Kidney (tissue), 14 donors: ENCODE measurements around the gene ATF3. TPM values are rescaled to one million over a fixed set of nuclear protein-coding genes. Genes with fewer than 3 reads are reported as not detected.

Experiments
- DNase-seq, 5 donors: peaks; one replicate each; pipeline ENCODE4 v3.0.0-alpha.2; 2013 to 2020
- FAIRE-seq: peaks from 2 replicates; lab custom pipeline; 2012; peaks lifted over from hg19 to GRCh38; lab: Jason Lieb, UNC
- H3K27ac ChIP-seq, 2 donors: one replicate each; pipeline ENCODE4 v1.7.0; 2013; ENCODE audit warnings: low read depth in 2 of 2, low read length in 2 of 2, inconsistent platforms in 1 of 2
- H3K27me3 ChIP-seq: one replicate; pipeline ENCODE4 v1.7.1; 2013; ENCODE audit warnings: low read length, inconsistent platforms; ENCODE audit not compliant: control insufficient read depth, insufficient read depth
- H3K36me3 ChIP-seq, 3 donors: one replicate each; pipeline versions ENCODE4 v1.7.0 to v1.7.1; 2013; ENCODE audit warnings: low read length in 3 of 3, control low read depth in 1 of 3, inconsistent platforms in 1 of 3; ENCODE audit not compliant: insufficient read depth in 3 of 3, control insufficient read depth in 2 of 3
- H3K4me1 ChIP-seq, 3 donors: one replicate each; pipeline versions ENCODE4 v1.7.0 to v1.7.1; 2013; ENCODE audit warnings: low read length in 3 of 3, inconsistent platforms in 1 of 3, low read depth in 1 of 3; ENCODE audit not compliant: control insufficient read depth in 2 of 3, insufficient read depth in 2 of 3
- H3K4me3 ChIP-seq, 3 donors: one replicate each; pipeline versions ENCODE4 v1.7.0 to v1.8.1; 2013; ENCODE audit warnings: low read length in 3 of 3, control low read depth in 1 of 3, inconsistent platforms in 1 of 3
- H3K9ac ChIP-seq, 3 donors: one replicate each; pipeline versions ENCODE4 v1.7.0 to v1.7.1; 2013; ENCODE audit warnings: low read length in 3 of 3, control low read depth in 1 of 3, inconsistent platforms in 1 of 3
- H3K9me3 ChIP-seq, 3 donors: one replicate each; pipeline versions ENCODE4 v1.7.0 to v1.7.1; 2013; ENCODE audit warnings: low read length in 3 of 3, control low read depth in 1 of 3, inconsistent platforms in 1 of 3; ENCODE audit not compliant: control insufficient read depth in 2 of 3, insufficient read depth in 1 of 3
- intact Hi-C: fragments of 100-400 bp; cut with DNase I; formaldehyde crosslinking; loops from one replicate; pipeline ENCODE4 v1.11.1; 2022
- polyA plus RNA-seq: library from polyadenylated mRNA; stranded (reverse); fragments of 350-450 nt; fragmentation: Illumina TruSeq; extraction: RNeasy Lipid Tissue Mini Kit (QIAGEN cat#74804); gene quantifications from one replicate; pipeline ENCODE4 v1.2.3, GENCODE V29; 2014; ENCODE audit warnings: low read depth, low replicate concordance; ENCODE audit not compliant: insufficient read depth
- total RNA-seq: library from RNA; stranded (reverse); fragmentation: NEBNext Ultra II Directional; extraction: Animal tissue kit (Norgen Biotek cat#: 25700); gene quantifications from one replicate; pipeline ENCODE4 v1.2.1, GENCODE V29; 2021
- TF ChIP-seq, protein P1 (sequence below): IDR thresholded peaks from 3 replicates; pipeline ENCODE4 v1.5.1; 2012; ENCODE audit warnings: mild to moderate bottlenecking, moderate library complexity, borderline replicate concordance; ENCODE audit not compliant: insufficient read depth; ENCODE audit errors: extremely low read depth
- donor health status: control.
- donor health status: control.
- donor health status: control.
- donor health status: control.
- donor health status: control.
- donor health status: DM: yes; HTN: yes; CAD: no.
- donor health status: Normal renal cell carcinoma (clear cell type).

The ATF3 gene
- total and polyA plus RNA-seq, 2 donors from 2014 or later, result 12.8 to 14.6 TPM

DNA sequence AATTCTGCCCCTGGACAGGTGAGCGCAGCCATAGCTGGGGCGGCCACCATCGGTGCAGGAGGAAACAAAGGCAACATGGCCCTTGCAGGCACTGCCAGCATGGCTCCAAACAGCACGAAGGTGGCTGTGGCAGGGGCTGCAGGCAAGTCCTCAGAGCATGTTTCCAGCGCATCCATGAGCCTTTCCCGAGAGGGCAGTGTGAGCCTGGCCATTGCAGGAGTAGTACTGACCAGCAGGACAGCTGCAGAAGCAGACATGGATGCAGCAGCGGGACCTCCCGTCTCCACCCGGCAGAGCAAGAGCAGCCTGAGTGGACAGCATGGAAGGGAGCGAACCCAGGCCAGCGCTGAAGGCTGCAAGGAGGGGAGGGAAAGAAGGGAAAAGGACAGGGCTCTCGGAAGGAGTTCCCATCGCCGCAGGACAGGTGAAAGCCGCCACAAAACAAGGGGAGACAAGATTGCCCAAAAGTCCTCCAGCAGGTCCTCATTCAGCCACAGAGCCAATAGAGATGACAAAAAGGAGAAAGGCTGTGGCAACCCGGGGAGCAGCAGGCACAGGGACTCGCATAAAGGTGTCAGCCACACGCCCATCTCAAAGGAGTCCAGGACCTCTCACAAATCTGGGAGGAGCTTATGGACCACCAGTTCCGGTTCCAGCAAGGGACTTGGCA is 17.4 kb downstream of the ATF3 start:
- Histone ChIP-seq H3K36me3 (no peaks in the 10 kb centered on the region), H3K27me3 (no peaks in the 10 kb centered on the region), H3K9ac (no peak overlapping the region), H3K9me3 (no peaks in the 10 kb centered on the region), H3K4me3 (no peak overlapping the region), H3K4me1 (no peaks in the 10 kb centered on the region), H3K27ac (no peak overlapping the region)
- FAIRE-seq (no peak), DNase-seq (peak in 1 of 5 donors; percentile 23)
- intact Hi-C loops, result no loop called here
- TF ChIP-seq, protein P1, sequence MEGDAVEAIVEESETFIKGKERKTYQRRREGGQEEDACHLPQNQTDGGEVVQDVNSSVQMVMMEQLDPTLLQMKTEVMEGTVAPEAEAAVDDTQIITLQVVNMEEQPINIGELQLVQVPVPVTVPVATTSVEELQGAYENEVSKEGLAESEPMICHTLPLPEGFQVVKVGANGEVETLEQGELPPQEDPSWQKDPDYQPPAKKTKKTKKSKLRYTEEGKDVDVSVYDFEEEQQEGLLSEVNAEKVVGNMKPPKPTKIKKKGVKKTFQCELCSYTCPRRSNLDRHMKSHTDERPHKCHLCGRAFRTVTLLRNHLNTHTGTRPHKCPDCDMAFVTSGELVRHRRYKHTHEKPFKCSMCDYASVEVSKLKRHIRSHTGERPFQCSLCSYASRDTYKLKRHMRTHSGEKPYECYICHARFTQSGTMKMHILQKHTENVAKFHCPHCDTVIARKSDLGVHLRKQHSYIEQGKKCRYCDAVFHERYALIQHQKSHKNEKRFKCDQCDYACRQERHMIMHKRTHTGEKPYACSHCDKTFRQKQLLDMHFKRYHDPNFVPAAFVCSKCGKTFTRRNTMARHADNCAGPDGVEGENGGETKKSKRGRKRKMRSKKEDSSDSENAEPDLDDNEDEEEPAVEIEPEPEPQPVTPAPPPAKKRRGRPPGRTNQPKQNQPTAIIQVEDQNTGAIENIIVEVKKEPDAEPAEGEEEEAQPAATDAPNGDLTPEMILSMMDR, result no peak

DNA sequence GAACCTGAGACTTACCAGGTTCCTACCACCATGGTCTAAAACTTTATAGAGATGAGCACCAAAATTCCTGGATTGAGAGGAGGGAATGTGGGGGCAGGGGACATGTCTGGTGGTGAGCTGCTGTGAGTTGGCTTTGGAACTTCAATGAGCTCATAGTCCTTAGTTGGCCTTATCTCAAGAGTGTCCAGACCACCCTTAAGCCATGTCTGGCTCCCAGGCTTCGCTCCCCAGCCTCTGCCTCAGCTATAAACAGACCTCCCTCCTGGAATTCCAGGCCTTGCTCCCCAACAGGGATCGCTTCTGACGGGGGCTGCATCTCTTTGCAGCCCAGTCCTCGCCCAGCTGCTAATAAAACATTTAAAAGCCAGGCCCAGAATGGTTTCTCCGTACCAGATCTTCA is 19.5 kb downstream of the ATF3 start:
- no peaks in the 10 kb centered on the region for H3K4me1 ChIP-seq
- no peak overlapping the region for H3K27ac ChIP-seq
- H3K36me3 ChIP-seq, result no peaks in the 10 kb centered on the region
- H3K9ac ChIP-seq, result no peak overlapping the region
- H3K27me3 ChIP-seq, result no peaks in the 10 kb centered on the region
- no peak for FAIRE-seq
- intact Hi-C loops, result no loop called here
- TF ChIP-seq, protein P1, result no peak
- no peak for DNase-seq
- H3K9me3 ChIP-seq, result no peaks in the 10 kb centered on the region
- H3K4me3 ChIP-seq, result no peak overlapping the region

DNA sequence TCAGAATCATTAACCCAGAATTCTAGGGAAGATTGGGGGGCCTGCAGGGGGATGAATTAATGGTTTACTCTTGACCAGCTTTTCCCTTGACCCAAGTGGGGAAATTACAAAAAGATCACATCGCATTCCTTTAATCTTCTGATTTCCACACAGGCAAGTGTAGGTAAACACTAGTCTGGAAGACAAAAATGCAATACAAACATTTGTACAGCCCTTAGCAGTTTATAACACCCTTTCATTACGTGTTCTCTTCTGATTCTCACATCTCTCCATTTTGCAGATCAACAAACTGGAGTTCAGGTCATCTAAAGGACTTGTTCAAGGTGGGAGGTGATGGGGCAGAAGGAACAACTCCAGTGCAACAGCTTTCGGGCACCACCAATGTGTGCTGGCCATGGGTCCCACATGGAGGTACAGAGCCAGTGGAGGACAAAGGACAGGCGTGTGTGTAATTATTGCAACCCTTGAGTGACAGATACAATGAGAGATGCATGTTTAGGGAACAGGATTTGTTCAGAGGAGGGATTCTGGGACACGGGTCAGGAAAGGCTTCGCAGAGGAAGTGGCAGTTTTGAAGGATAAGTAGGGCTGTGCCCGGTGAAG is 20.4 kb downstream of the ATF3 start:
- Histone ChIP-seq H3K36me3 (no peaks in the 10 kb centered on the region), H3K4me1 (no peaks in the 10 kb centered on the region), H3K27ac (no peak overlapping the region), H3K9me3 (no peaks in the 10 kb centered on the region), H3K27me3 (no peaks in the 10 kb centered on the region), H3K4me3 (no peak overlapping the region), H3K9ac (no peak overlapping the region)
- TF ChIP-seq, protein P1, result no peak
- DNase-seq (no peak), FAIRE-seq (no peak)
- intact Hi-C loops, result no loop called here
